Body of pancreas (tissue), 4 donors: ENCODE results near the gene PROB1. TPM values are rescaled to one million over a fixed set of nuclear protein-coding genes. Genes with fewer than 3 reads are reported as not detected.
A peak's percentile ranks its signal among the peaks of the same experiment; 100 is the strongest.

Experiments used
- ATAC-seq: fragments of 150-250 bp; one replicate; pipeline ENCODE4 v1.9.1; 2016
- DNase-seq, 4 donors: peaks; one replicate each; pipeline ENCODE4 v3.0.0-alpha.2; 2019
- H3K27ac ChIP-seq, 4 donors: fragments of 200-600 bp; sonication (generic); 1 replicate in 3 of 4; 2 replicates in 1 of 4; pipeline versions ENCODE4 v1.5.1 to v1.6.1; 2016 to 2019; ENCODE audit warnings: mild to moderate bottlenecking in 1 of 4, mixed read lengths in 1 of 4, moderate library complexity in 1 of 4
- H3K27me3 ChIP-seq, 2 donors: fragments of 200-600 bp; sonication (generic); one replicate each; pipeline ENCODE4 v1.6.0; 2016; ENCODE audit warnings: mild to moderate bottlenecking in 1 of 2
- H3K36me3 ChIP-seq, 2 donors: fragments of 200-600 bp; sonication (generic); replicated peaks in 1 of 2; 2 replicates each; pipeline ENCODE4 v1.5.1; 2016; ENCODE audit warnings: low read depth in 2 of 2; ENCODE audit not compliant: insufficient read depth in 1 of 2
- H3K4me1 ChIP-seq: fragments of 200-600 bp; sonication (generic); one replicate; pipeline ENCODE4 v1.6.0; 2016
- H3K4me3 ChIP-seq, 2 donors: fragments of 200-600 bp; sonication (generic); 1 replicate in 1 of 2; 2 replicates in 1 of 2; pipeline ENCODE4 v1.5.1; 2016 to 2019
- H3K9me3 ChIP-seq, 3 donors: fragments of 200-600 bp; sonication (generic); 1 replicate in 2 of 3; 2 replicates in 1 of 3; pipeline ENCODE4 v1.5.1; 2016
- POLR2A ChIP-seq, 3 donors: fragments of 450-650 bp; IDR thresholded peaks; one replicate each; pipeline ENCODE4 v1.6.1; 2016; ENCODE audit warnings: antibody characterized with exemption in 3 of 3, mild to moderate bottlenecking in 2 of 3
- WGBS, 2 donors: methylation state at CpG; one replicate each; pipeline ENCODE4 v1.1.5; 2017; 5-methylcytosine and 5-hydroxymethylcytosine counted together
- intact Hi-C: fragments of 100-400 bp; cut with DNase I; formaldehyde crosslinking; loops from one replicate; pipeline ENCODE4 v1.15.1; 2023
- total RNA-seq, 2 donors: library from RNA; depleted of rRNA; stranded (reverse); fragments of >200 nt; gene quantifications; one replicate each; pipeline ENCODE4 v1.1.0, GENCODE V29; 2016
- TF ChIP-seq, protein P1 (sequence below), 7 experiments: fragments of 450-650 bp in 4 of 7; fragments of 200-600 bp in 3 of 7; sonication (generic) in 3 of 7; IDR thresholded peaks; one replicate each; pipeline ENCODE4 v1.5.1; 2016 to 2019; ENCODE audit warnings: antibody characterized with exemption in 7 of 7

PROB1 gene
- total RNA-seq, 2 donors from 2014 or later: 0.52 to 1.3 TPM

DNA sequence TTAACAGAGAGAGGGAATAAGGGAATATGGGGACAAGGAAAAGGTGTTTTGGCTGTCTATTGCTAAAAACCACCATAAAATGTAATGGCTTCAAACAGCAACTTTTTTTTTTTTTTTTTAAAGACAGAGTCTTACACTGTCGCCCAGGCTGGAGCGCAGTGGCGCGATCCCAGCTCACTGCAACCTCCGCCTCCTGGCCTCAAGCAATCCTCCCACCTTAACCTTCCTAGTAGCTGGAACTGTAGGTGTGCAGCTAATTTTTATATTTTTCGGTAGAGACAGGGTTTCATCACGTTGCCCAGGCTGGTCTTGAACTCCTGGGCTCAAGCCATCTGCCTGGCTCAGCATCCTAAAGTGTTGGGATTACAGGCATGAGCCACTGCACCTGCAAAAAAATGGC, 13.3 kb upstream of the PROB1 start:
- DNase-seq (no peak), ATAC-seq (no peak)
- Histone ChIP-seq H3K36me3 (no peaks in the 10 kb centered on the region), H3K9me3 (no peaks in the 10 kb centered on the region), H3K4me1 (peaks cover 8% of the 10 kb centered on the region), H3K4me3 (no peak overlapping the region), H3K27ac (no peak overlapping the region), H3K27me3 (no peaks in the 10 kb centered on the region)
- intact Hi-C loops: no loop called here
- TF ChIP-seq, protein P1, sequence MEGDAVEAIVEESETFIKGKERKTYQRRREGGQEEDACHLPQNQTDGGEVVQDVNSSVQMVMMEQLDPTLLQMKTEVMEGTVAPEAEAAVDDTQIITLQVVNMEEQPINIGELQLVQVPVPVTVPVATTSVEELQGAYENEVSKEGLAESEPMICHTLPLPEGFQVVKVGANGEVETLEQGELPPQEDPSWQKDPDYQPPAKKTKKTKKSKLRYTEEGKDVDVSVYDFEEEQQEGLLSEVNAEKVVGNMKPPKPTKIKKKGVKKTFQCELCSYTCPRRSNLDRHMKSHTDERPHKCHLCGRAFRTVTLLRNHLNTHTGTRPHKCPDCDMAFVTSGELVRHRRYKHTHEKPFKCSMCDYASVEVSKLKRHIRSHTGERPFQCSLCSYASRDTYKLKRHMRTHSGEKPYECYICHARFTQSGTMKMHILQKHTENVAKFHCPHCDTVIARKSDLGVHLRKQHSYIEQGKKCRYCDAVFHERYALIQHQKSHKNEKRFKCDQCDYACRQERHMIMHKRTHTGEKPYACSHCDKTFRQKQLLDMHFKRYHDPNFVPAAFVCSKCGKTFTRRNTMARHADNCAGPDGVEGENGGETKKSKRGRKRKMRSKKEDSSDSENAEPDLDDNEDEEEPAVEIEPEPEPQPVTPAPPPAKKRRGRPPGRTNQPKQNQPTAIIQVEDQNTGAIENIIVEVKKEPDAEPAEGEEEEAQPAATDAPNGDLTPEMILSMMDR (IDR thresholded peaks at IDR 0.05): no peak
- TF ChIP-seq POLR2A (IDR thresholded peaks at IDR 0.05): no peak
- 92 to 99% methylated on average over 7 of the region's 7 CpGs for WGBS, 2 donors

DNA sequence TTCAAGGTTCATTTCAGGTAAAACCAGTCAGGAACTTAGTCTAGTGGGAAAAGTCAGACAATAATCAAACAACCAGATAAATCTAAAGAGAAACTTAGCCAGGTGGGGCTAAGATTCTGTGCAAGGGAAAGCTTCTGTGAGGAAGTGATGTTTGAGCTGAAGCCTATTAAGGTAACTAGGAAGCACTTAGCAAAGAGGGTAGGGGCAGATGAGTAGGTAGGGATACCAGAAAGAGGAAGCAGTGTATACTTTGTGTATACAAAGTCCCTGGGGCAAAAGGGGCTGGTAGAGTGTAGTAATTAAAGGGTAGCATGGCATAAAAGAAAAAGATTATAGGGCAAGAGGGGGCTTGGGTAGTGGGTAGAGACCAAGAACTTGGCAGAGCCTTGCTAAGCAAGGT, 12.6 kb upstream of the PROB1 start:
- Histone ChIP-seq H3K27ac (no peak overlapping the region), H3K9me3 (no peaks in the 10 kb centered on the region), H3K36me3 (no peaks in the 10 kb centered on the region), H3K4me3 (no peak overlapping the region), H3K27me3 (no peaks in the 10 kb centered on the region), H3K4me1 (peaks cover 14% of the 10 kb centered on the region)
- TF ChIP-seq, protein P1 (IDR thresholded peaks at IDR 0.05): no peak
- no peak for TF ChIP-seq POLR2A (IDR thresholded peaks at IDR 0.05)
- DNase-seq (no peak), ATAC-seq (no peak)
- intact Hi-C loops: no loop called here

DNA sequence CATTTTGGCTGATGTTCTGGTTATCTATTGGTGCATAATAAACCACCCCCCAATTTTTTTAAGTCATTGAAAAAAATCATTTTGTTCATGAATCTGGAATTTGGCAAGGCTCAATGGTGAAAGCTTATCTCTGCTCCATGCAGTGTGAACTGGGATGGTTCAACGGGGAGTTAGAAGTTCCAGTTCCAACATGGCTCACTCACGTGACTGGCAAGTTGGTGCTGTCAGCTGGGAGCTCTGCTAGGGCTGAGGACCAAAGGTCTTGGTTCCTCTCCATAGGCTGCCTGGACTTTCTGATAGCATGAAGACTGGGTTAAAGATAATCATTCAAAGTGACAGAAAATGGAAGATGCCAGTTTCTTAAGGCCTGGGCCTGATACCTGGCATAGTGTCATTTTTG, 12.1 kb upstream of the PROB1 start:
- intact Hi-C loops: no loop called here
- Histone ChIP-seq H3K4me1 (peaks cover 14% of the 10 kb centered on the region), H3K9me3 (no peaks in the 10 kb centered on the region), H3K27ac (no peak overlapping the region), H3K4me3 (no peak overlapping the region), H3K27me3 (no peaks in the 10 kb centered on the region), H3K36me3 (no peaks in the 10 kb centered on the region)
- no peak for TF ChIP-seq POLR2A (IDR thresholded peaks at IDR 0.05)
- TF ChIP-seq, protein P1 (IDR thresholded peaks at IDR 0.05): no peak
- WGBS, 2 donors: 68 to 72% methylated on average over 2 of the region's 2 CpGs
- DNase-seq: no peak
- ATAC-seq: no peak

DNA sequence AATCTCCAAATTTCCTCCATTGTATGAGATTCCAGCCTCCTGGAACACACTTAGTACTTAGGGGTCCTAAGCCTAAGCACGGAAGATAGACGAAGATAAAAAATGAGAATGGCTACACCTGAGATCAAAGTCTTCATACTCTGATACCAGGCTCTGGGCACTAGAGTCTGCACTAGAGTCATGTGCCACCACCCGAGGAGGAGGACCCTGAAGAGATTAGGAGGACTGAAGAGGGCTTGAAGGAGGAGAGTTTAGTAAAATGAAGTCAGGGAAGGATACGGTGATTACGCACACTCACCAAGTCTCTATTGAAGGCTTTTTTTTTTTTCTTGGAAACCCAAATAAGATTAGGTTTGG, 9.6 kb upstream of the PROB1 start:
- TF ChIP-seq, protein P1 (IDR thresholded peaks at IDR 0.05): no peak
- no peak for TF ChIP-seq POLR2A (IDR thresholded peaks at IDR 0.05)
- Histone ChIP-seq H3K36me3 (no peaks in the 10 kb centered on the region), H3K4me3 (no peak overlapping the region), H3K9me3 (no peaks in the 10 kb centered on the region), H3K27ac (peak overlapping the region; percentile 73 to 96 (median 91)), H3K4me1 (peaks cover 14% of the 10 kb centered on the region), H3K27me3 (no peaks in the 10 kb centered on the region)
- intact Hi-C loops: no loop called here
- no peak for DNase-seq
- ATAC-seq: no peak
- 52 to 56% methylated on average over 5 of the region's 5 CpGs for WGBS, 2 donors

DNA sequence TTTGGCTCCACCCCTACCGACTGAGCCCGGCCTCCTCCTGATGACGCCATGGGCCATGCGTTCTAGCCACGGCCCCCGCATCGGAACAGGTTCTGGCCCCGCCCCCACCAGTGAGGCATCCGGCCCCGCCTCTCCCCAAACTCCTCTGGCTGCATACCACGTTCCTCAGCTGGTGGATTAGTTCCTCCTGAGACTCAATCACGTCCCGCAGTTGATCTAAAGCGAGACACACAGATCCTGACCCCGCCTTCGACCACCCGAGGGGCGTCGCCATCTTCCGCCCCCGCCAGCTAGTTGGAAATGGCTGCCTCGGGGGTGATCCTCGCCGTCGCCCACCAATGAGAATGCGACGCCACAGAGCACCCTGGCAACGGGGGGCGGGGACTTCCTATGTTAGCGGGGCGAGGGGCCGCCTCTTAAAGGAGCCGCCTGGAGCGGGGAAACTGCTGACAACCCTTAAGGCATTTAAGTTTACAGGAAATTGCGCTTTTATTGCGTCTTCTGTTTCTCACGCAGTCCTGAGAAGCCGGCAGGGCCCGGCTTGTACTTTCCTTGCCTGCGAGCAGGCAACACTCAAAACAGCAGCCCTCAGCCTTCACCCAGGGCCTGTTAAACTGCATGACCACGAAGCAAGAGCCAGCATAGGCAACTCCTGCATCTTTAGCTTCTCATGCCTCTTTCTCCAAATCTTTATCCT, 9.0 kb upstream of the PROB1 start, which contains the start of gene SPATA24:
SPATA24 (minus strand) TSS at position 303 of the 697 bp plus-strand sequence; CDS start at position 274, 29 bp downstream.
- H3K4me3 ChIP-seq: peak within 1 kb of the TSS; percentile 30 to 38
- DNase-seq: peak; percentile 96 to 98 (median 98)
- H3K27ac ChIP-seq: peak within 1 kb of the TSS; percentile 73 to 96 (median 91)
- peak; percentile 98 for ATAC-seq
- 0 to 1% methylated on average over 15 to 41 of the region's 41 CpGs for WGBS, 2 donors
- no peaks in the 10 kb centered on the region for H3K36me3 ChIP-seq
- peak in 2 of 3 donors; percentile 45 to 49 for TF ChIP-seq POLR2A (IDR thresholded peaks at IDR 0.05)
- TF ChIP-seq, protein P1 (IDR thresholded peaks at IDR 0.05): no peak
- no peaks in the 10 kb centered on the region for H3K9me3 ChIP-seq
- H3K4me1 ChIP-seq: peaks cover 14% of the 10 kb centered on the region
- intact Hi-C loops: no loop called here
- H3K27me3 ChIP-seq: no peaks in the 10 kb centered on the region
